ENCODE measurements around the gene FUT8.
"Not testable (repeated sequence)": the region's sequence is repeated elsewhere in the genome, so short reads cannot be mapped to it uniquely, and the experiment has no call there.

FUT8 gene

GRCh38 chr14:65716813-65717212, 304.3 kb downstream of the FUT8 start:
- not testable (repeated sequence) for DNase-seq (ENCODE audit: low read depth)

- not testable (repeated sequence) for DNase-seq (ENCODE audit: low read depth)
Measured at GRCh38 chr14:65717384-65717915, 304.9 kb downstream of the FUT8 start.

- no peak for DNase-seq (ENCODE audit: low read depth)
Measured at GRCh38 chr14:65718629-65719028, 306.1 kb downstream of the FUT8 start.

GRCh38 chr14:65720171-65720570, 307.6 kb downstream of the FUT8 start:
- no peak for DNase-seq (ENCODE audit: low read depth)

DNA sequence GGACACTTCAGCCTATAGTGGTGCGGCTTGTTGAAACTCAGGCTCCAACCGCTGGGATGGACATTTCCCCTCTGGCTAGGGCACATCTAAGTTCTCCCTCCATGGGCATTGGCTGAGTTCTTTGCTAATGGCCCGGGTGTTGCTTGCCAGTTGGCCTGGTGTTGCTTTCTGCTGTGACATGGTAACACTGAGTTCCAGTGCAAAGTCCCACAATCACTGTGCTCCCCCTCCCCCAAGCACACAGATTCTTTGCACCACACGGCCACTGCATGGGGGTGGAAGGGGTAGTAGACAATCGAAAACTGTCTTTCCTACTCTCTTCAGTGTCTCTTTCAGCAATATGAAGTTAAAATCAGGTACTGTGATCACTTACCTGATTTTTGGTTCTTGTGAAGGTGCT, 308.2 kb downstream of the FUT8 start:
- DNase-seq (ENCODE audit: low read depth), result no peak

DNA sequence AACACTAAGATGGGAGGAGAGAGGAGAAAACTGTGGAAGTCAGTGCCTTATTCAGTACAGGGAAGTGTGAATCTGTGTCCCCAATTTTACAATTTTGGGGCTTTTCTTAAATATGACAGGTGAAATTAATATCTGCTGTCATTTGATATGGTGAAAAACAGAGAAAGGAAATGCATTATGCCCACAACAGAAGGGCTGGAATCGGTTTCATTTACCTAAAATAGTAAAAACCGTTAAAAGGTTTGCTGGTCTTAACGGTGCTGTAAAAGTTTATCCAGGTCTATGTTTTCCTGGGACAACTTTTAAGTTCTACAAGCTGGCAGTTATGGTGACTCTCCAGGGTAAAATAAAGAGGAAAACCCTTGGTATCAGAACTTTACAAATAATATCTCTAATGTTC, 310.8 kb downstream of the FUT8 start:
- DNase-seq (ENCODE audit: low read depth), result no peak

- no peak for DNase-seq (ENCODE audit: low read depth)
Measured at GRCh38 chr14:65728604-65729003, 316.1 kb downstream of the FUT8 start.

- no peak for DNase-seq (ENCODE audit: low read depth)
Measured at GRCh38 chr14:65729566-65729965, 317.0 kb downstream of the FUT8 start.

DNA sequence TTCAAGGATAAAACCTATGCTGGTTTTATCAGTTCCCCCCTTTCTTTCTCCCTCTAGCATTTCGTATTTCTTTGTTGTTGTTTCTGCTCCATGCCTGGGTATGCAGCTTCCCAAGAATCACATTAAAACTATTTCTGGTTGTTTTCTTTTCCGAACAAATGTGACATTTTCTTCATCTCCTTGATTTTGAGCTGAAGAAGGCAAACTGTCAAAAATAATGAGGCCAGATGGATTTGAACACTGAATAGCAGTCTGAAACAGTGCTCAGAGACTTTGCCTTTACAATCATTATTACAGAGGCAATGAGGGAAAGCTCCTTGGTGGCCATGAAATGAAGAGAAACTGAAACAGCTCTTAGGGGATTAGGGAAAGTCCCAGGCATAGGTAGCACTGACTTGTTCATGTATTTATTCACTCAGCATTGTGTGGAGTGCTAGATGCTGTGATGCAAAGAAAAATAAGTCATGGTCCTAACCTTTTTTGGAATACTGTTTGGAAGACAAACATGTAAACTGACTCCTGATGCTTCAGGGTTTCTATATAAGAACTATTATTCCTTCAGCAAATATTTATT, 319.5 kb downstream of the FUT8 start:
- DNase-seq (ENCODE audit: low read depth), result no peak

DNA sequence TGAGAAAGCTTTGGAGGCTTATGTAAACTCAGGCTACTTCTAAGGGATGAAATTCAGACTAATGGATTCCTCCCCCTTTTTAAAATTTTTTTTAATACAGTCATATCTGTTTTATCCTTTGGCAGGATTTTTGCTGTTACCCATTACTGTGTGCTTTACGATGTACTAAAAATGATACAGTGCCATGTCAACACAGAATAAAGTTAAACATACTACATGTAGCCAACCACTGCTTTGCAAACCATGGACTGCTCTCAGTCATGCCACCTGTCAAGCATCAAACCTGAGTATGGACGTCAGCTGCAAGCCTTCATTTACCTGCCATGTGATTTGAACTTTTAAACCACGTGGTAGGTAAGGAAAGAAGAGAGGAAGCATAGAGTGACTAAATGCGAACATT, 325.8 kb downstream of the FUT8 start:
- DNase-seq (ENCODE audit: low read depth), result no peak

DNA sequence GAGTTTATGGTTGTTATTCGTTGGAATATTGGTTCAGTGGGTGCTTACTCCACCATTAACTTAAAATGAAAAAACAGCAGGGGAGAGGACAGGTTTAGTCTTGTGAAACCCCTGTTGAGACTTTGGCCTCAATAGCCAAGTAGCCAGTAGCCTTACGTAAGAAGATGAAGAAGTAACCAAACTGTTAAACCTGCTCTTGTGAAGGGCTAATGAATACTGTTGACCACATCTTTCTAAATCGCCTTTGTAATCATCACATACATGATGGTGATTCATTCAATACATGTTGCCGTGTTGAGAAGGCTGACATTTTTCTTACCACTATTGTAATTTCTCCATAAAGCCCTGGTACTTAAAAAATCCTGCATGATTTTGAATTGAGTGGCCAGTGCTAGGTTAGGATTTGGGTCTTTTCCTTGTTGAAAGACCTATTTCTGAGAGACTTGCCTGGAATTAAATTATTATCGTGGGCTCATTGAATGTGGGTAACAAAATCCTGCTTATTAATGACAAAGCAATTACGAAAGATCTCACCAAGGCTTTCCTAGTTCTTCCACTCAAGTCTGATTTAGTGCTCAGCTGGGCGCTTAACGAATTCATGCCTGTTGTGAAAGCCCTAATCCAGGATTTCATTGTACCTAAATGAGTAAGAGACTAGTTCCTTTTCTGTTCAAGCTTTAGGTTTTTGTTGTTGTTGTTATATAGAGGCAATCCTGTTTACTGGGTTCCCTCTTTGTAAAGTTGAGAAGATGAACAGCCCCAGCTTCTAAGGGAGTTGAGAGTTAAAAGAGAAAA, 333.1 kb downstream of the FUT8 start:
- no peak for DNase-seq (ENCODE audit: low read depth)

DNA sequence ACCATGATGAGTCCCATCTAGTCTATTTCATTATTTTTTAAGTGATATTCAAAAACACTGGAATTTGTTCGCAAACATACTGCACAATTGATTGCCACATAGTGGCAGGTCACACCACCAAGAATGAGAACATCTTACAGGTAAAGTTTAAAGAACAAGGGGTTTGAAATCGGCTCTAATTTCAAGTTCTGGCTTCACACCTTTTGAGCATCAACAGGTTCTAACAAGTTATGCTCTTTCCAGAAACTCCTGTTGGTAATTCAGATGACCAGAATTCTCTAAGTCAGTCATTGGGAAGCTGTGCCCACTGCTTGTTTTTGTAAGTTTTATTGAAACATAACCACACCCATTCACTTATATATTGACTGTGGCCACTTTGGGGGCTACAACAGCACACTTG, 336.3 kb downstream of the FUT8 start:
- no peak for DNase-seq (ENCODE audit: low read depth)

- no peak for DNase-seq (ENCODE audit: low read depth)
Measured at GRCh38 chr14:65749287-65749686, 336.8 kb downstream of the FUT8 start.

DNA sequence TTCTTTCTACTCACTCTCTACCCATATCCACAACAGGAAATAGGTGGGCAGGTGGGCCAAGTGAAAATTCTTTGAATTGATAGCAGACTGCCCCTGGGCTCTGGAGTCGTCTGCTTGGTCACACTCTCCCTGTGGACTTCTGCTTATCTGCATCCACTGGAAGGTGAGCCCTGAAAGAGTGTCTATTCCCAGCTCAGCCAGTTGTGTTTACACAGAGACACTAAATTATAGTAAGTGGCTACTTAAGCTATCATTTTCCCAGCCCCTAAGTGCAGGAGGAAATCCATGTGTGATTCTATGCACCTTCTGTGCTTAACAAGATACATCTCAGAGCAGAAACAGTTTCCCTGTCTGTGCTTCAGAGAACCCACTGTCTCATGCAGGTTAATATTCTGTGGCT, 338.4 kb downstream of the FUT8 start:
- no peak for DNase-seq (ENCODE audit: low read depth)

GRCh38 chr14:65751510-65751909, 339.0 kb downstream of the FUT8 start:
- no peak for DNase-seq (ENCODE audit: low read depth)

DNA sequence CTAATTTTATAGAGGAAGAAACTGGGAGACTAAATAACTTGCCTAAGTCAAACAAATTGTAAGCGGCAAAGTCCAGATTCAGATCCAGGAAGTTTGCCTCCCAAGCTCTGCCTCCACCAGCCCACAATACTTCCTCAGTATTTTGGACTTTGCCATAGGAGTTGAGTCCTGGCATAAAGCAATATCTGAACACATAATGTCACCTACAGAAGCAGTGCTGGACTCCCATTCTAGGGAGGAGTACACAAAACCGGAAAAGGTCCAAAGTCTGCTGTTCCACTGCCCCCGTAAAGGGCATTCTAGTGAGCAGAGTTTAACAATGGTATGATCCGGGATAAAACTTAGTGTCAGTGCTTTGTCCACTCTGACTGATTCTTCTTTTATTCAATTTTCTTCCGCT, 340.5 kb downstream of the FUT8 start:
- DNase-seq (ENCODE audit: low read depth), result no peak

- DNase-seq (ENCODE audit: low read depth), result no peak
Measured at GRCh38 chr14:65755331-65755730, 342.8 kb downstream of the FUT8 start.

DNA sequence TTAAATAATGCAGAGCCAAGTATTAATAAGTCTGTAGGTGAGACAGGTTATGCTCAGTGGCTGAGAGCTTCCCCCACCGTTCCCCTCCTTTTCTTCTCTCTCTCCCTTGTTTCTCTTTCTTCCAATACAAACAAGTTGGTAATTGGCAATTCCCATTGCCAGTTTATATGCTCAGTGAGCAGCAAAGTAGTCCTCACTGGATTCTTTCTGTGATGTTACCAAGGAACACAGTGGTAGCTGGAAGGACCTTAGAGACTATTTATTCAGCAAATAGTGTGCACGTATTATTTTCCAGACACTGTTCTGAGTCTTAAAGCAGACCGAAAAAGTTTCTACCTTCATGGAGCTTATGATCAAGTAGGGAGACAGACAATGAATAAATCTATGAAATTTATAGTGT, 344.4 kb downstream of the FUT8 start:
- no peak for DNase-seq (ENCODE audit: low read depth)

DNA sequence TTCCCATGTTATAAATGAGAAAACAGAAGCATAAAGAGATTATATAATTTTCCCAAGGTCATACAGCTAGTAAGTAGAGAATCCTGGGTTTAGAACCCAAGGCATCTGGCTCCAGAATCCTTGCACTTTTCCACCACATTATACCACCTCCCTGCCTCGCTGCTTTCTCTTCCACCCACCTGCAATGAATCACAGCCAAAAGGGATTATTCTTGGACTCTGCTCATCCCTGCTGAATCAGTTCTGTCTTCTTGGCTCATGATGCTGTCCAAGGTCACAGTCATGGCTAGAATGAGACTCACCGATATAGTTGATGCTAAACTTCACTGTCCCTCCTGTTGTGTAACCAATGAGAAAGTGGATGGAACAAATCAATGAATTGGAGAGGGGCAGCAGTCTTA, 356.6 kb downstream of the FUT8 start:
- DNase-seq (ENCODE audit: low read depth), result no peak

- DNase-seq (ENCODE audit: low read depth), result no peak
Measured at GRCh38 chr14:65770681-65771080, 358.2 kb downstream of the FUT8 start.

- DNase-seq (ENCODE audit: low read depth), result no peak
Measured at GRCh38 chr14:65771271-65771670, 358.7 kb downstream of the FUT8 start.

DNA sequence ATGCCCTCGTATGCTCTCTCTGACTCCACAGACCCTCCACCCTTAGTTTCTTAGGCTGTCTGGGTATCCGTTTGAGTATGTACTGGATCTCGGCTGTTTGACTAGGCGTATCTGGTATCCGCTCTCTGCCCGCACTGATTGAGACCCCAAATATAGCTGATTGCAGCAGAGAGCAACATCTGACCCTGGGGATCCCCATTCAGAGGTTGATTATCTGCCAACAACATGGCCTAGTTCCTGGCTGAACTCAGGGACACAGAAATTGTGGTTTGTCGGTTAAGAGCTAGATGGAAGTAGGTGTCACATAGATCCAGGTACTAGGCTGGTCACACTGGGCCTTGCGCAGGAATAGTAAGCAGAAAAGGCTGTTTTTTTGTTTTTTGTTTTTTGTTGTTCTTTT, 359.9 kb downstream of the FUT8 start:
- no peak for DNase-seq (ENCODE audit: low read depth)

DNA sequence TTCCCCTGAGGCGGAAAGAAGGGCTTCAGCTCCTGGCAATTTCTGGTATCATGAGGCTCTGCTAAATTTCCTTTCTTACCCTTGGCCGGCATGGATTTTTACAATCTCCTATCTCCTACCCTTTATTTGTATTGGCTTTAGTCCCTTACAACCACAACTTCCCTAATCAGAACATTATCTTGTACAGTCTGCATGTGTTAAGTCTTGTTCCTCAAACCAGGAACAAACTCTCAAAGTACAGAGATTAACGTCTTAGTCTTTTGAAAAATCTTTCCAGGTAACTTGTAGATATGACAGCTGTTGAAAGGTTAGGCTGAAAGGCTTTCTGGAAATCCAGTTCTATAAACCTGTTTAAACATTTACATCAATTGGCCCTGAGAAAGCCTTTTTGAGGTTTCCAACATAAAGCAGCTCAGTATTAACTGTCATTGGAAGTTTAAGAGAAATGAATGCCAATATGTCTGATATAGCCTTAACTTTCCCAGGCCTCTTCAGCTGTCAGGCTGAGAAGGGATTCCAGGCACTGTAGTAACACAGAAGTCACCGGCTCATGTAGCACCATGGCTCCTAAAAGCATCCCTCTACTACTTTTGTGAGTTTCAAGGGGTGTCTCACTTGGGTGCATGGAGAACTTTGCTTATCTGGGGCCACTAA, 360.5 kb downstream of the FUT8 start:
- DNase-seq (ENCODE audit: low read depth), result no peak
